Dedifferentiated amniotic fluid mesenchymal stem cell (primary cell): ENCODE measurements around the gene VPS25.
"Not testable (repeated sequence)": the region's sequence is repeated elsewhere in the genome, so short reads cannot be mapped to it uniquely, and the experiment has no call there.

Source experiments
- DNase-seq: peaks from one replicate; pipeline ENCODE4 v3.0.0-alpha.2; 2016; ENCODE audit errors: extremely low spot score

The VPS25 gene

GRCh38 chr17:42768006-42768405 lies 5.2 kb upstream of the VPS25 start:
- DNase-seq, result not testable (repeated sequence)

- DNase-seq, result not testable (repeated sequence)
These were observed 3.3 kb upstream of the VPS25 start for GRCh38 chr17:42769964-42770363.

- DNase-seq, result no peak
These were observed 332 bp upstream of the VPS25 start for GRCh38 chr17:42772945-42773289.

GRCh38 chr17:42774066-42774745 lies 957 bp downstream of the VPS25 start:
- DNase-seq, result no peak

- no peak for DNase-seq
These were observed 2.4 kb downstream of the VPS25 start for GRCh38 chr17:42775534-42776098.

GRCh38 chr17:42778570-42778969 lies 5.3 kb downstream of the VPS25 start:
- no peak for DNase-seq

GRCh38 chr17:42779304-42779935 lies 6.2 kb downstream of the VPS25 start:
- DNase-seq, result no peak

GRCh38 chr17:42779936-42780850 lies 6.9 kb downstream of the VPS25 start, which contains the start of gene WNK4:
TSS of gene WNK4 (plus strand) at chr17:42780610. CDS start at chr17:42780699, 89 bp downstream.
- DNase-seq, result no peak

- no peak for DNase-seq
These were observed 7.8 kb downstream of the VPS25 start for GRCh38 chr17:42780851-42781638.

- DNase-seq, result no peak
These were observed 8.5 kb downstream of the VPS25 start for GRCh38 chr17:42781639-42782165.

- no peak for DNase-seq
These were observed 9.2 kb downstream of the VPS25 start for GRCh38 chr17:42782166-42783061.

GRCh38 chr17:42783062-42783790 lies 10.0 kb downstream of the VPS25 start:
- DNase-seq, result no peak

- no peak for DNase-seq
These were observed 10.5 kb downstream of the VPS25 start for GRCh38 chr17:42783791-42784138.

- no peak for DNase-seq
These were observed 11.2 kb downstream of the VPS25 start for GRCh38 chr17:42784409-42784808.

- no peak for DNase-seq
These were observed 11.8 kb downstream of the VPS25 start for GRCh38 chr17:42784811-42785592.

GRCh38 chr17:42787266-42787665 lies 14.0 kb downstream of the VPS25 start:
- DNase-seq, result no peak

GRCh38 chr17:42791948-42792347 lies 18.7 kb downstream of the VPS25 start:
- no peak for DNase-seq

GRCh38 chr17:42792545-42792944 lies 19.3 kb downstream of the VPS25 start:
- DNase-seq, result no peak

- no peak for DNase-seq
These were observed 21.8 kb downstream of the VPS25 start for GRCh38 chr17:42795061-42795460.
